Gastroesophageal sphincter (tissue), 4 donors: ENCODE measurements around the gene KCNT1. TPM values are rescaled to one million over a fixed set of nuclear protein-coding genes. Genes with fewer than 3 reads are reported as not detected.

Experiments
- ATAC-seq: fragments of 150-250 bp; one replicate; pipeline ENCODE4 v1.9.1; 2016; ENCODE audit warnings: mild to moderate bottlenecking, moderate library complexity
- H3K27ac ChIP-seq, 4 donors: fragments of 200-600 bp; sonication (generic) in 3 of 4; 1 replicate in 3 of 4; 2 replicates in 1 of 4; pipeline ENCODE4 v1.5.1; 2016 to 2019
- H3K27me3 ChIP-seq: fragments of 200-600 bp; sonication (generic); one replicate; pipeline ENCODE4 v1.5.1; 2019
- H3K36me3 ChIP-seq, 2 donors: fragments of 200-600 bp; sonication (generic); one replicate each; pipeline ENCODE4 v1.5.1; 2019; ENCODE audit warnings: control low read depth in 1 of 2
- H3K4me1 ChIP-seq, 3 donors: fragments of 200-600 bp; sonication (generic); 1 replicate in 2 of 3; 2 replicates in 1 of 3; pipeline ENCODE4 v1.5.1; 2016 to 2019; ENCODE audit warnings: control low read depth in 2 of 3
- H3K4me3 ChIP-seq, 2 donors: fragments of 200-600 bp; sonication (generic); one replicate each; pipeline ENCODE4 v1.5.1; 2019; ENCODE audit warnings: mild to moderate bottlenecking in 1 of 2, moderate library complexity in 1 of 2
- H3K9me3 ChIP-seq, 3 donors: fragments of 200-600 bp; sonication (generic); one replicate each; pipeline ENCODE4 v1.5.1; 2017 to 2019; ENCODE audit warnings: control low read depth in 2 of 3
- EP300 ChIP-seq: sonication (generic); formaldehyde crosslinking; IDR thresholded peaks from one replicate; pipeline ENCODE4 v1.6.1; 2017; ENCODE audit warnings: antibody characterized with exemption, mild to moderate bottlenecking
- POLR2A ChIP-seq, 2 donors: fragments of 450-650 bp; IDR thresholded peaks; one replicate each; pipeline ENCODE4 v1.6.1; 2017; ENCODE audit warnings: antibody characterized with exemption in 2 of 2, mild to moderate bottlenecking in 2 of 2, moderate library complexity in 1 of 2
- POLR2AphosphoS5 ChIP-seq: sonication (generic); formaldehyde crosslinking; IDR thresholded peaks from one replicate; pipeline ENCODE4 v1.6.1; 2017; ENCODE audit warnings: antibody characterized with exemption
- WGBS, 2 donors: methylation state at CpG; one replicate each; pipeline ENCODE4 v1.1.5; 2018; ENCODE audit warnings: low coverage in 1 of 2; 5-methylcytosine and 5-hydroxymethylcytosine counted together
- total RNA-seq, 4 donors: library from RNA; depleted of rRNA; stranded (reverse); fragments of >200 nt; gene quantifications; one replicate each; pipeline ENCODE4 v1.1.0, GENCODE V29; 2016
- TF ChIP-seq, protein P1 (sequence below), 4 experiments: fragments of 200-600 bp in 2 of 4; fragments of 450-650 bp in 2 of 4; sonication (generic) in 1 of 4; IDR thresholded peaks; one replicate each; pipeline ENCODE4 v1.5.1; 2017 to 2019; ENCODE audit warnings: antibody characterized with exemption in 4 of 4, mild to moderate bottlenecking in 2 of 4, moderate library complexity in 2 of 4

The KCNT1 gene
- total RNA-seq, 4 donors from 2014 or later, result 0.19 TPM; not detected in 3

DNA sequence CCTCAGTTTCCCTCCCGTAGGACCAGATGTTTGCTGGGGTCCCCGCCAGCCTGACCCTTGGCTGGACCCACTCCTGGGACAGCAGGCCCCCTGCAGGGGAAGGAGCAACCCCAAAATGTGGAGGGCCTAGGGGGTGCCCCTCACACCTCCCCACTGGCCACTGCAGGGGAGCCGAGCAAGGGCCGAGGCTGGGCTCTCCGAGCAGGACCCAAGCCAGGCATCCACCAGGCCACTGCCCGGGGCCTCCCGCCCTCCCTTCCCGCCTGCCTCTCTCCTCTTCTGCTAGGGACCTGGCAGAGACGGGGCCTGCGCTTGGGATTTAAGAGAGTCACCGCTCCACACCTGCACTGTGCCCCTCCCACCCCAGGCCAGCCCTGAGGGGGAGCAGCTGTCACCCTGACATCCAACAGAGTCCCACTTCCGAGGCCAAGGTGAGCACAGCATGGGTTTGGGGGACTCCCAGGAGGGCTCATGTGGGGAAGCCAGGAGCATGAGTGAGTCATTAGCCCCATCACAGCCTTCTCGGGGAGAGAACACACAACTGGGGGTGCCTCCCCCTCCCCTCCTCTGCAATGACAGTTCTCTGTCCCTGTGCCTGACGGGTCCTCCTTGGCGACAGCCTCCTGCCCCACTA lies 18.5 kb upstream of the KCNT1 start:
- no CpG with 5 or more reads among the region's 15 CpGs for WGBS, 2 donors
- no peaks in the 10 kb centered on the region for H3K36me3 ChIP-seq
- H3K27ac ChIP-seq, result no peak overlapping the region
- ATAC-seq, result no peak
- H3K4me3 ChIP-seq, result no peak overlapping the region
- TF ChIP-seq POLR2AphosphoS5 (no peak), EP300 (no peak), POLR2A (IDR thresholded peaks at IDR 0.05) (no peak)
- TF ChIP-seq, protein P1, sequence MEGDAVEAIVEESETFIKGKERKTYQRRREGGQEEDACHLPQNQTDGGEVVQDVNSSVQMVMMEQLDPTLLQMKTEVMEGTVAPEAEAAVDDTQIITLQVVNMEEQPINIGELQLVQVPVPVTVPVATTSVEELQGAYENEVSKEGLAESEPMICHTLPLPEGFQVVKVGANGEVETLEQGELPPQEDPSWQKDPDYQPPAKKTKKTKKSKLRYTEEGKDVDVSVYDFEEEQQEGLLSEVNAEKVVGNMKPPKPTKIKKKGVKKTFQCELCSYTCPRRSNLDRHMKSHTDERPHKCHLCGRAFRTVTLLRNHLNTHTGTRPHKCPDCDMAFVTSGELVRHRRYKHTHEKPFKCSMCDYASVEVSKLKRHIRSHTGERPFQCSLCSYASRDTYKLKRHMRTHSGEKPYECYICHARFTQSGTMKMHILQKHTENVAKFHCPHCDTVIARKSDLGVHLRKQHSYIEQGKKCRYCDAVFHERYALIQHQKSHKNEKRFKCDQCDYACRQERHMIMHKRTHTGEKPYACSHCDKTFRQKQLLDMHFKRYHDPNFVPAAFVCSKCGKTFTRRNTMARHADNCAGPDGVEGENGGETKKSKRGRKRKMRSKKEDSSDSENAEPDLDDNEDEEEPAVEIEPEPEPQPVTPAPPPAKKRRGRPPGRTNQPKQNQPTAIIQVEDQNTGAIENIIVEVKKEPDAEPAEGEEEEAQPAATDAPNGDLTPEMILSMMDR (IDR thresholded peaks at IDR 0.05), result no peak
- H3K27me3 ChIP-seq, result peaks cover 83% of the 10 kb centered on the region
- H3K9me3 ChIP-seq, result no peaks in the 10 kb centered on the region
- H3K4me1 ChIP-seq, result no peaks in the 10 kb centered on the region

GRCh38 chr9:135684691-135685090 lies 17.3 kb upstream of the KCNT1 start:
- H3K4me1 ChIP-seq, result no peaks in the 10 kb centered on the region
- TF ChIP-seq POLR2AphosphoS5 (no peak), EP300 (no peak)
- TF ChIP-seq, protein P1 (IDR thresholded peaks at IDR 0.05), result no peak
- H3K27ac ChIP-seq, result no peak overlapping the region
- no CpG with 5 or more reads among the region's 17 CpGs for WGBS, 2 donors
- no peaks in the 10 kb centered on the region for H3K36me3 ChIP-seq
- H3K27me3 ChIP-seq, result peaks cover 91% of the 10 kb centered on the region
- H3K4me3 ChIP-seq, result no peak overlapping the region
- no peak for ATAC-seq
- no peaks in the 10 kb centered on the region for H3K9me3 ChIP-seq

GRCh38 chr9:135687216-135687615 lies 14.8 kb upstream of the KCNT1 start:
- H3K27me3 ChIP-seq, result peaks cover 92% of the 10 kb centered on the region
- H3K9me3 ChIP-seq, result no peaks in the 10 kb centered on the region
- H3K27ac ChIP-seq, result no peak overlapping the region
- 100% methylated on average over 1 of the region's 15 CpGs; no CpG with 5 or more reads in 1 of the 2 donors for WGBS, 2 donors
- H3K36me3 ChIP-seq, result no peaks in the 10 kb centered on the region
- ATAC-seq, result no peak
- H3K4me1 ChIP-seq, result no peaks in the 10 kb centered on the region
- no peak overlapping the region for H3K4me3 ChIP-seq
- TF ChIP-seq, protein P1 (IDR thresholded peaks at IDR 0.05), result no peak
- TF ChIP-seq EP300 (no peak), POLR2A (IDR thresholded peaks at IDR 0.05) (no peak), POLR2AphosphoS5 (no peak)

- H3K4me1 ChIP-seq, result no peaks in the 10 kb centered on the region
- H3K4me3 ChIP-seq, result no peak overlapping the region
- peaks cover 90% of the 10 kb centered on the region for H3K27me3 ChIP-seq
- H3K9me3 ChIP-seq, result no peaks in the 10 kb centered on the region
- WGBS, 2 donors, result 48 to 89% methylated on average over 5 to 8 of the region's 10 CpGs
- ATAC-seq, result no peak
- no peak overlapping the region for H3K27ac ChIP-seq
- no peaks in the 10 kb centered on the region for H3K36me3 ChIP-seq
- no peak for TF ChIP-seq EP300
- TF ChIP-seq, protein P1 (IDR thresholded peaks at IDR 0.05), result no peak
- no peak for TF ChIP-seq POLR2AphosphoS5
- no peak for TF ChIP-seq POLR2A (IDR thresholded peaks at IDR 0.05)
Observed at GRCh38 chr9:135689011-135689410, 13.0 kb upstream of the KCNT1 start.

- H3K27ac ChIP-seq, result no peak overlapping the region
- TF ChIP-seq POLR2AphosphoS5 (no peak), POLR2A (IDR thresholded peaks at IDR 0.05) (no peak), EP300 (no peak)
- TF ChIP-seq, protein P1 (IDR thresholded peaks at IDR 0.05), result no peak
- H3K27me3 ChIP-seq, result peaks cover 88% of the 10 kb centered on the region
- no peaks in the 10 kb centered on the region for H3K4me1 ChIP-seq
- WGBS, 2 donors, result 92 to 96% methylated on average over 5 to 7 of the region's 19 CpGs
- no peak overlapping the region for H3K4me3 ChIP-seq
- H3K9me3 ChIP-seq, result no peaks in the 10 kb centered on the region
- ATAC-seq, result no peak
- H3K36me3 ChIP-seq, result no peaks in the 10 kb centered on the region
Observed at GRCh38 chr9:135690836-135691570, 11.0 kb upstream of the KCNT1 start.
